Liver (tissue), 9 donors: ENCODE measurements around the gene CATSPER4. TPM values are rescaled to one million over a fixed set of nuclear protein-coding genes. Genes with fewer than 3 reads are reported as not detected.

Experiments used
- DNase-seq: peaks from one replicate; pipeline ENCODE4 v3.0.0-alpha.2; 2017; ENCODE audit warnings: low spot score
- H3K27ac ChIP-seq, 2 donors: one replicate each; pipeline ENCODE4 v1.7.0; 2013; ENCODE audit warnings: inconsistent platforms in 2 of 2, low read length in 2 of 2, control low read depth in 1 of 2, low read depth in 1 of 2, mild to moderate bottlenecking in 1 of 2
- H3K27me3 ChIP-seq, 4 donors: one replicate each; pipeline versions ENCODE4 v1.6.1 to v1.7.0; 2013; ENCODE audit warnings: low read length in 3 of 4, inconsistent platforms in 1 of 4, mild to moderate bottlenecking in 1 of 4, moderate library complexity in 1 of 4; ENCODE audit not compliant: control insufficient read depth in 4 of 4, insufficient read depth in 4 of 4
- H3K36me3 ChIP-seq, 4 donors: one replicate each; pipeline versions ENCODE4 v1.6.1 to v1.7.0; 2013; ENCODE audit warnings: low read length in 3 of 4, mild to moderate bottlenecking in 3 of 4, low read depth in 1 of 4, moderate library complexity in 1 of 4; ENCODE audit not compliant: control insufficient read depth in 4 of 4, insufficient read depth in 3 of 4
- H3K4me1 ChIP-seq, 4 donors: one replicate each; pipeline versions ENCODE4 v1.6.1 to v1.7.0; 2013; ENCODE audit warnings: low read length in 3 of 4, mild to moderate bottlenecking in 3 of 4, moderate library complexity in 1 of 4; ENCODE audit not compliant: control insufficient read depth in 4 of 4, insufficient read depth in 4 of 4
- H3K4me3 ChIP-seq, 3 donors: one replicate each; pipeline versions ENCODE4 v1.6.1 to v1.7.0; 2013; ENCODE audit warnings: low read length in 3 of 3, control low read depth in 1 of 3, low read depth in 1 of 3, mild to moderate bottlenecking in 1 of 3
- H3K9ac ChIP-seq, 2 donors: one replicate each; pipeline ENCODE4 v1.7.0; 2013; ENCODE audit warnings: low read length in 2 of 2, mild to moderate bottlenecking in 2 of 2, moderate library complexity in 2 of 2, control low read depth in 1 of 2, low read depth in 1 of 2
- H3K9me3 ChIP-seq, 4 donors: one replicate each; pipeline versions ENCODE4 v1.6.1 to v1.7.0; 2013; ENCODE audit warnings: low read length in 3 of 4; ENCODE audit not compliant: control insufficient read depth in 4 of 4
- EGR1 ChIP-seq, 2 donors: IDR thresholded peaks; 2 replicates each; pipeline ENCODE4 v1.6.1; 2016 to 2018; ENCODE audit warnings: antibody characterized with exemption in 2 of 2, low read depth in 2 of 2
- FOXA1 ChIP-seq: IDR thresholded peaks from 2 replicates; pipeline ENCODE4 v1.6.1; 2016; ENCODE audit warnings: antibody characterized with exemption
- FOXA2 ChIP-seq: IDR thresholded peaks from 2 replicates; pipeline ENCODE4 v1.6.1; 2016; ENCODE audit warnings: antibody characterized with exemption
- GABPA ChIP-seq, 2 donors: IDR thresholded peaks in 1 of 2; conservative IDR thresholded peaks in 1 of 2; 2 replicates each; pipeline ENCODE4 v1.6.1; 2016; ENCODE audit warnings: antibody characterized with exemption in 2 of 2, mild to moderate bottlenecking in 1 of 2, moderate library complexity in 1 of 2
- HNF4A ChIP-seq, 2 donors: conservative IDR thresholded peaks; 2 replicates each; pipeline ENCODE4 v1.6.1; 2016; ENCODE audit warnings: antibody characterized with exemption in 2 of 2, mild to moderate bottlenecking in 2 of 2
- HNF4G ChIP-seq: IDR thresholded peaks from 2 replicates; pipeline ENCODE4 v1.6.1; 2016; ENCODE audit warnings: antibody characterized with exemption
- JUND ChIP-seq, 2 donors: IDR thresholded peaks; 2 replicates each; pipeline ENCODE4 v1.6.1; 2016; ENCODE audit warnings: antibody characterized with exemption in 2 of 2
- NR2F2 ChIP-seq: IDR thresholded peaks from 2 replicates; pipeline ENCODE4 v1.6.1; 2016; ENCODE audit warnings: antibody characterized with exemption
- RAD21 ChIP-seq, 2 donors: IDR thresholded peaks; 2 replicates each; pipeline ENCODE4 v1.6.1; 2016; ENCODE audit warnings: antibody characterized with exemption in 2 of 2, mild to moderate bottlenecking in 2 of 2
- RXRA ChIP-seq, 2 donors: IDR thresholded peaks; 2 replicates each; pipeline ENCODE4 v1.6.1; 2017 to 2018; ENCODE audit warnings: antibody characterized with exemption in 2 of 2, mild to moderate bottlenecking in 1 of 2
- SP1 ChIP-seq: IDR thresholded peaks from 2 replicates; pipeline ENCODE4 v1.6.1; 2018; ENCODE audit warnings: antibody characterized with exemption, mild to moderate bottlenecking
- TAF1 ChIP-seq: conservative IDR thresholded peaks from 2 replicates; pipeline ENCODE4 v1.6.1; 2016; ENCODE audit warnings: antibody characterized with exemption, mild to moderate bottlenecking
- YY1 ChIP-seq: IDR thresholded peaks from 2 replicates; pipeline ENCODE4 v1.6.1; 2016; ENCODE audit warnings: antibody characterized with exemption, mild to moderate bottlenecking
- WGBS: extraction: QIAGEN DNeasy Blood & Tissue Kit; methylation state at CpG from one replicate; pipeline ENCODE4 v1.1.7; 2013; 5-methylcytosine and 5-hydroxymethylcytosine counted together
- polyA plus RNA-seq, 2 donors: library from polyadenylated mRNA; stranded (reverse) in 1 of 2; unstranded in 1 of 2; fragments of 200-250 nt in 1 of 2; fragments of >200 nt in 1 of 2; fragmentation: Nextera tagmentation in 1 of 2; extraction: Ambion mirVana in 1 of 2; gene quantifications; one replicate each; pipeline versions ENCODE4 v1.2.1 to v1.2.3, GENCODE V29; 2013 to 2015
- total RNA-seq, 2 donors: library from RNA; depleted of rRNA; stranded (reverse); fragments of >200 nt; gene quantifications; one replicate each; pipeline ENCODE4 v1.2.3, GENCODE V29; 2014
- TF ChIP-seq, protein P1 (sequence below): fragments of 150-350 bp; IDR thresholded peaks from 2 replicates; pipeline ENCODE4 v1.5.1; 2017; ENCODE audit warnings: improper control_type of control experiment, low read depth, low read length; ENCODE audit not compliant: missing input control
- TF ChIP-seq, protein P2 (sequence below): IDR thresholded peaks from 2 replicates; pipeline ENCODE4 v1.6.1; 2016; ENCODE audit warnings: antibody characterized with exemption
- TF ChIP-seq, protein P3 (sequence below): IDR thresholded peaks from 2 replicates; pipeline ENCODE4 v1.6.1; 2016; ENCODE audit warnings: antibody characterized with exemption
- TF ChIP-seq, protein P4 (sequence below): IDR thresholded peaks from 2 replicates; pipeline ENCODE4 v1.6.1; 2016; ENCODE audit warnings: antibody characterized with exemption
- donor health status: healthy.
- donor health status: healthy.
- donor health status: healthy.
- donor health status: healthy.
- donor health status: healthy.

Gene CATSPER4
- total and polyA plus RNA-seq, 4 donors, result not detected

DNA sequence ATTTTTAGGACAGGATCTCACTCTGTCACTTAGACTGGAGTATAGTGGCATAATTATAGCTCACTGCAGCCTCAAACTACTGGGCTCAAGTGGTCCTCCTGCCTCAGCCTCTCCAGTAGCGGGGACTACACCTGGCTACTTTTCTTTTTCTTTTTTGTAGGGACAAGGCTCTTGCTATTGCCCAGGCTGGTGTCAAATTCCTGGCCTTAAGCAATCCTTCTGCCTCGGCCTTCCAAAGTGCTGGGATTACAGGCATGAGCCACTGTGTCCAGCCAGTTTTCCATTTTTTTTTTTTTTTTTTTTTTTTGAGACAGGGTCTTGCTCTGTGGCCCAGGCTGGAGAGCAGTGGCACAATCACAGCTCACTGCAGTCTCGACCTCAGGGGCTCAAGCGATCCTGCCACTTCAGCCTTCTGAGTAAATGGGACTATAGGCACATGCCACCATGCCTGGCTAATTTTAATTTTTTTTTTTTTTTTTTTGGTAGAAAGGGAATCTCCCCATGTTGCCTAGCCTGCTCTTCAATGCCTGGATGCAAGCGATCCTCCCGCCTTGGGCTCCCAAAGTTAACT lies 23.0 kb downstream of the CATSPER4 start:
- 91% methylated on average over 6 of the region's 6 CpGs for WGBS
- H3K9ac ChIP-seq, result no peak overlapping the region
- H3K27ac ChIP-seq, result no peak overlapping the region
- no peaks in the 10 kb centered on the region for H3K27me3 ChIP-seq
- TF ChIP-seq EGR1 (IDR thresholded peaks at IDR 0.05; ENCODE audit: low read depth in 2 of 2) (no peak), FOXA2 (no peak), RAD21 (IDR thresholded peaks at IDR 0.05) (no peak), NR2F2 (no peak), TAF1 (no peak), JUND (IDR thresholded peaks at IDR 0.05) (no peak), RXRA (IDR thresholded peaks at IDR 0.05) (no peak), FOXA1 (no peak), HNF4G (no peak), HNF4A (conservative IDR thresholded peaks at IDR 0.05) (no peak)
- TF ChIP-seq, protein P1, sequence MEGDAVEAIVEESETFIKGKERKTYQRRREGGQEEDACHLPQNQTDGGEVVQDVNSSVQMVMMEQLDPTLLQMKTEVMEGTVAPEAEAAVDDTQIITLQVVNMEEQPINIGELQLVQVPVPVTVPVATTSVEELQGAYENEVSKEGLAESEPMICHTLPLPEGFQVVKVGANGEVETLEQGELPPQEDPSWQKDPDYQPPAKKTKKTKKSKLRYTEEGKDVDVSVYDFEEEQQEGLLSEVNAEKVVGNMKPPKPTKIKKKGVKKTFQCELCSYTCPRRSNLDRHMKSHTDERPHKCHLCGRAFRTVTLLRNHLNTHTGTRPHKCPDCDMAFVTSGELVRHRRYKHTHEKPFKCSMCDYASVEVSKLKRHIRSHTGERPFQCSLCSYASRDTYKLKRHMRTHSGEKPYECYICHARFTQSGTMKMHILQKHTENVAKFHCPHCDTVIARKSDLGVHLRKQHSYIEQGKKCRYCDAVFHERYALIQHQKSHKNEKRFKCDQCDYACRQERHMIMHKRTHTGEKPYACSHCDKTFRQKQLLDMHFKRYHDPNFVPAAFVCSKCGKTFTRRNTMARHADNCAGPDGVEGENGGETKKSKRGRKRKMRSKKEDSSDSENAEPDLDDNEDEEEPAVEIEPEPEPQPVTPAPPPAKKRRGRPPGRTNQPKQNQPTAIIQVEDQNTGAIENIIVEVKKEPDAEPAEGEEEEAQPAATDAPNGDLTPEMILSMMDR, result no peak
- TF ChIP-seq, protein P2, sequence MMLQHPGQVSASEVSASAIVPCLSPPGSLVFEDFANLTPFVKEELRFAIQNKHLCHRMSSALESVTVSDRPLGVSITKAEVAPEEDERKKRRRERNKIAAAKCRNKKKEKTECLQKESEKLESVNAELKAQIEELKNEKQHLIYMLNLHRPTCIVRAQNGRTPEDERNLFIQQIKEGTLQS, result no peak
- DNase-seq, result no peak
- no peaks in the 10 kb centered on the region for H3K9me3 ChIP-seq
- no peaks in the 10 kb centered on the region for H3K4me1 ChIP-seq
- H3K4me3 ChIP-seq, result no peak overlapping the region
- no peaks in the 10 kb centered on the region for H3K36me3 ChIP-seq

DNA sequence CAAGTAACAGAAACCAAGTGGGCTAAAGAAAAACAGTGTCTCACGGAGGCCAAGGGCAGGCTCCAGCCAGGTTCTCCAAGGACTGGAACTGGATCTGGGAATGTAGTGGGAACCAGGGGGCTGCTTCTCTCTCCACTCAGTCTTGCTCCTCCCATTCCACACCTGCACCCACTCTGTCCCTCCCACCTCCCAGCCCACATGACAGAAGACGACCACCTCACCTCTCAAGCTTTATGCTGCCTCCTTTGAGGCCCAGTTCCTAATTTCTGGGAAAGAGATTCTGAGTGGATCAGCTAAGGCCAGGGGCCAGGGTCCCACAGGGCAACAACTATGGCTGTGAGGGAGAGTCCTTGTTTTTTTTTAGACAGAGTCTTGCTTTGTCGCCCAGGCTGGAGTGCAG lies 24.8 kb downstream of the CATSPER4 start:
- no peak for DNase-seq
- H3K9ac ChIP-seq, result no peak overlapping the region
- no peak for TF ChIP-seq GABPA (IDR thresholded peaks at IDR 0.05 in 1 of 2, conservative IDR thresholded peaks at IDR 0.05 in 1 of 2)
- no peak for TF ChIP-seq HNF4A (conservative IDR thresholded peaks at IDR 0.05)
- TF ChIP-seq FOXA1, result no peak
- no peak for TF ChIP-seq JUND (IDR thresholded peaks at IDR 0.05)
- no peak for TF ChIP-seq SP1
- no peak for TF ChIP-seq FOXA2
- no peak for TF ChIP-seq RXRA (IDR thresholded peaks at IDR 0.05)
- TF ChIP-seq, protein P1, result no peak
- TF ChIP-seq NR2F2, result no peak
- no peak for TF ChIP-seq RAD21 (IDR thresholded peaks at IDR 0.05)
- no peak for TF ChIP-seq TAF1
- TF ChIP-seq HNF4G, result no peak
- TF ChIP-seq, protein P3, sequence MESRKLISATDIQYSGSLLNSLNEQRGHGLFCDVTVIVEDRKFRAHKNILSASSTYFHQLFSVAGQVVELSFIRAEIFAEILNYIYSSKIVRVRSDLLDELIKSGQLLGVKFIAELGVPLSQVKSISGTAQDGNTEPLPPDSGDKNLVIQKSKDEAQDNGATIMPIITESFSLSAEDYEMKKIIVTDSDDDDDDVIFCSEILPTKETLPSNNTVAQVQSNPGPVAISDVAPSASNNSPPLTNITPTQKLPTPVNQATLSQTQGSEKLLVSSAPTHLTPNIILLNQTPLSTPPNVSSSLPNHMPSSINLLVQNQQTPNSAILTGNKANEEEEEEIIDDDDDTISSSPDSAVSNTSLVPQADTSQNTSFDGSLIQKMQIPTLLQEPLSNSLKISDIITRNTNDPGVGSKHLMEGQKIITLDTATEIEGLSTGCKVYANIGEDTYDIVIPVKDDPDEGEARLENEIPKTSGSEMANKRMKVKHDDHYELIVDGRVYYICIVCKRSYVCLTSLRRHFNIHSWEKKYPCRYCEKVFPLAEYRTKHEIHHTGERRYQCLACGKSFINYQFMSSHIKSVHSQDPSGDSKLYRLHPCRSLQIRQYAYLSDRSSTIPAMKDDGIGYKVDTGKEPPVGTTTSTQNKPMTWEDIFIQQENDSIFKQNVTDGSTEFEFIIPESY, result no peak
- TF ChIP-seq EGR1 (IDR thresholded peaks at IDR 0.05; ENCODE audit: low read depth in 2 of 2), result no peak
- TF ChIP-seq, protein P4, sequence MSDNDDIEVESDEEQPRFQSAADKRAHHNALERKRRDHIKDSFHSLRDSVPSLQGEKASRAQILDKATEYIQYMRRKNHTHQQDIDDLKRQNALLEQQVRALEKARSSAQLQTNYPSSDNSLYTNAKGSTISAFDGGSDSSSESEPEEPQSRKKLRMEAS, result no peak
- TF ChIP-seq, protein P2, result no peak
- TF ChIP-seq YY1, result no peak
- no peaks in the 10 kb centered on the region for H3K27me3 ChIP-seq
- no peaks in the 10 kb centered on the region for H3K9me3 ChIP-seq
- no peaks in the 10 kb centered on the region for H3K36me3 ChIP-seq
- WGBS, result 46% methylated on average over 3 of the region's 3 CpGs
- H3K4me3 ChIP-seq, result no peak overlapping the region
- H3K4me1 ChIP-seq, result peaks cover 0 to 3% (median 0%) of the 10 kb centered on the region in 4 donors
- no peak overlapping the region for H3K27ac ChIP-seq
